Stimulated activated CD8-positive, alpha-beta memory T cell treated with anti-CD3 and anti-CD28 coated beads, Interleukin-15, amount 100 ng/mL, for 48 hours (primary cell): ENCODE results near the gene ALS2.
"Not testable (repeated sequence)": the region's sequence is repeated elsewhere in the genome, so short reads cannot be mapped to it uniquely, and the experiment has no call there.

Experiments used
- DNase-seq, 2 donors: peaks; one replicate each; pipeline ENCODE4 v3.0.0-alpha.2; 2020; ENCODE audit warnings: low read depth in 2 of 2

ALS2 gene

GRCh38 chr2:201675454-201675853 lies 105.3 kb downstream of the ALS2 start:
- no peak for DNase-seq

- DNase-seq, result no peak
Measured at GRCh38 chr2:201674794-201675193, 105.9 kb downstream of the ALS2 start.

GRCh38 chr2:201674298-201674697 lies 106.4 kb downstream of the ALS2 start:
- no peak for DNase-seq

GRCh38 chr2:201673546-201673945 lies 107.2 kb downstream of the ALS2 start:
- DNase-seq, result no peak

GRCh38 chr2:201671205-201671604 lies 109.5 kb downstream of the ALS2 start:
- not testable (repeated sequence) for DNase-seq

GRCh38 chr2:201669865-201670264 lies 110.9 kb downstream of the ALS2 start:
- DNase-seq, result no peak

- DNase-seq, result no peak
Measured at GRCh38 chr2:201668402-201668910, 112.3 kb downstream of the ALS2 start.

- no peak for DNase-seq
Measured at GRCh38 chr2:201664334-201664733, 116.4 kb downstream of the ALS2 start.

- no peak for DNase-seq
Measured at GRCh38 chr2:201661366-201661765, 119.4 kb downstream of the ALS2 start.

- DNase-seq, result no peak
Measured at GRCh38 chr2:201660293-201660895, 120.3 kb downstream of the ALS2 start.

- DNase-seq, result no peak
Measured at GRCh38 chr2:201656740-201657139, 124.0 kb downstream of the ALS2 start.

GRCh38 chr2:201656102-201656501 lies 124.6 kb downstream of the ALS2 start:
- no peak for DNase-seq

GRCh38 chr2:201654616-201655384 lies 125.9 kb downstream of the ALS2 start:
- DNase-seq, result no peak

- no peak for DNase-seq
Measured at GRCh38 chr2:201653221-201653620, 127.5 kb downstream of the ALS2 start.
